Mesodermal cell (in vitro differentiated cells): ENCODE measurements around the gene EIF4G1.

Experiments
- H3K27ac ChIP-seq: 2 replicates; pipeline ENCODE4 v1.7.0; 2013; ENCODE audit warnings: mild to moderate bottlenecking, low read depth, low read length, moderate library complexity; ENCODE audit not compliant: severe bottlenecking
- H3K36me3 ChIP-seq: 2 replicates; pipeline ENCODE4 v1.7.1; 2013; ENCODE audit warnings: mild to moderate bottlenecking, low read length, moderate library complexity; ENCODE audit not compliant: control insufficient read depth, insufficient read depth
- H3K4me1 ChIP-seq: one replicate; pipeline ENCODE4 v1.7.1; 2013; ENCODE audit warnings: mild to moderate bottlenecking, low read length; ENCODE audit not compliant: insufficient read depth, control insufficient read depth, poor library complexity, severe bottlenecking
- H3K4me3 ChIP-seq: 2 replicates; pipeline ENCODE4 v1.7.0; 2013; ENCODE audit warnings: low read length, control low read depth, mild to moderate bottlenecking; ENCODE audit not compliant: insufficient read depth, poor library complexity, severe bottlenecking; ENCODE audit errors: extremely low read depth
- H3K9me3 ChIP-seq: 2 replicates; pipeline ENCODE4 v1.7.1; 2013; ENCODE audit warnings: mild to moderate bottlenecking, low read length, moderate library complexity; ENCODE audit not compliant: control insufficient read depth
- WGBS, 2 experiments: methylation state at CpG; one replicate each; pipeline ENCODE4 v1.1.5; 2013; ENCODE audit warnings: missing lambda C conversion rate in 2 of 2; ENCODE audit not compliant: insufficient coverage in 2 of 2; 5-methylcytosine and 5-hydroxymethylcytosine counted together

EIF4G1 gene

DNA sequence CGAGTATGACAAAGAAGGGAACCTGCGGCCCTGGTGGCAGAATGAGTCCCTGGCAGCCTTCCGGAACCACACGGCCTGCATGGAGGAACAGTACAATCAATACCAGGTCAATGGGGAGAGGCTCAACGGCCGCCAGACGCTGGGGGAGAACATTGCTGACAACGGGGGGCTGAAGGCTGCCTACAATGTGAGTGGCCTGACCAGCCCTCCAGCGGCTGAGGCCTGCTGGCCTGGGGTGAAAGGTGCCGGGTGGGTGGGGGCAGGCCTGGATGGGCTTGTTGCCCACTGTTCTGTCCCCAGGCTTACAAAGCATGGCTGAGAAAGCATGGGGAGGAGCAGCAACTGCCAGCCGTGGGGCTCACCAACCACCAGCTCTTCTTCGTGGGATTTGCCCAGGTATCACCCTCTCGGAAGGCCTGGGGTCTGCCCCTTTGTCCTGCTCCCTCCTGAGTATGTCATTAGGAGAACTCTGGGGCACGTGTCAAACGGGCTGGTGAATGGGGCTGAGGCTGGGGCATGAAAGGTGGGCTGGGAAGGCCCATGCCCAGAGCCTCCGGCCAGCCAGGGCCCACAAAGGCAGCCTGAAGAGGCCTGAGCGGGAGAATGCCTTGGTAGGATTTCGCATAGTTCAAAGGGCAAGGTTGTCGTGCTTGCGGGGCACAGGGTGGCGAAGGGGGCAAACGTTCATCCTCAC lies 23.2 kb upstream of the EIF4G1 start:
- H3K4me1 ChIP-seq: no peaks in the 10 kb centered on the region
- no peaks in the 10 kb centered on the region for H3K36me3 ChIP-seq
- H3K9me3 ChIP-seq: no peaks in the 10 kb centered on the region
- H3K4me3 ChIP-seq: no peak overlapping the region
- 87 to 90% methylated on average over 18 to 20 of the region's 22 CpGs for WGBS, 2 experiments
- H3K27ac ChIP-seq: no peak overlapping the region

GRCh38 chr3:184291738-184292445 lies 22.5 kb upstream of the EIF4G1 start:
- H3K4me1 ChIP-seq: no peaks in the 10 kb centered on the region
- H3K36me3 ChIP-seq: no peaks in the 10 kb centered on the region
- 93 to 97% methylated on average over 15 to 21 of the region's 21 CpGs for WGBS, 2 experiments
- no peaks in the 10 kb centered on the region for H3K9me3 ChIP-seq
- H3K27ac ChIP-seq: no peak overlapping the region
- H3K4me3 ChIP-seq: no peak overlapping the region

- no peak overlapping the region for H3K4me3 ChIP-seq
- H3K36me3 ChIP-seq: peaks cover 7% of the 10 kb centered on the region
- H3K4me1 ChIP-seq: peaks cover 4% of the 10 kb centered on the region
- WGBS, 2 experiments: 68 to 85% methylated on average over 2 to 3 of the region's 3 CpGs
- no peak overlapping the region for H3K27ac ChIP-seq
- no peaks in the 10 kb centered on the region for H3K9me3 ChIP-seq
Measured at GRCh38 chr3:184295771-184296170, 18.6 kb upstream of the EIF4G1 start.

GRCh38 chr3:184296616-184297015 lies 17.8 kb upstream of the EIF4G1 start:
- H3K27ac ChIP-seq: no peak overlapping the region
- no peak overlapping the region for H3K4me3 ChIP-seq
- no peaks in the 10 kb centered on the region for H3K9me3 ChIP-seq
- 75 to 98% methylated on average over 3 to 5 of the region's 7 CpGs for WGBS, 2 experiments
- peaks cover 16% of the 10 kb centered on the region for H3K36me3 ChIP-seq
- H3K4me1 ChIP-seq: peaks cover 11% of the 10 kb centered on the region

DNA sequence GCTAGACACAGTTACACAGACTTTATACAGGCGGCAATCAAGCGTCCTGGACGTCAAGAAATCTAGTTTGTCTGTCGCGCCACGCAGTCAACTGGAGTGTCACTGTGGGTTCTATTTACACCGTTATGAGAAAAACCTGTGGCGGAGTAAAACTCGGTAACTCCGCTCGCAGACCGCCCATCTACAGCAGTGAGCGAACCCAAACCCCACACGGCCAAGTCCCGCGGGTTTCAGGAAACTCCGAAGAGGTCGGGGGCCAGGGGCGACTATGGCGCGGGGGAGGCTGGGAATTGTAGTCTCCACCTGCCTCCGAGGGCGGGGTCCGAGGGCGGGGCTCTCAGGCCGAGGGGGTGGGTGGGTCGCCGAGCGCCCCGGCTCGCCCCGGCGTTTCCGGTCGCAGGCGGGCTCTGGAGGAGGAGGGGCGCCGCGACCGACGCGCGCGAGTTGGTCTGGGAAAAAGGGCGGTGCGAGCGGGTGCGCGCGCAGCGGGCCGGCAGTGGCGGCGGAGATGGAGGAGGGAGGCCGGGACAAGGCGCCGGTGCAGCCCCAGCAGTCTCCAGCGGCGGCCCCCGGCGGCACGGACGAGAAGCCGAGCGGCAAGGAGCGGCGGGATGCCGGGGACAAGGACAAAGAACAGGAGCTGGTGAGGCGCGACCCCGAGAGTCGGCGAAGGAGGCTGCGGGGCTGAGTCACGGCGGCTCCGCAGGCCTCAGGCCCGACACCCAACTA lies 15.5 kb upstream of the EIF4G1 start, which contains the start of gene PSMD2:
Gene PSMD2, plus strand, starts transcription at position 483 of the 729 bp plus-strand sequence. Its CDS starts 26 bp downstream, at position 509.
- peak within 1 kb of the TSS; percentile 80 for H3K27ac ChIP-seq
- 2 to 3% methylated on average over 36 to 71 of the region's 78 CpGs for WGBS, 2 experiments
- peaks cover 14% of the 10 kb centered on the region for H3K4me1 ChIP-seq
- peaks cover 39% of the 10 kb centered on the region for H3K36me3 ChIP-seq
- peak within 1 kb of the TSS; percentile 96 for H3K4me3 ChIP-seq
- H3K9me3 ChIP-seq: no peaks in the 10 kb centered on the region

DNA sequence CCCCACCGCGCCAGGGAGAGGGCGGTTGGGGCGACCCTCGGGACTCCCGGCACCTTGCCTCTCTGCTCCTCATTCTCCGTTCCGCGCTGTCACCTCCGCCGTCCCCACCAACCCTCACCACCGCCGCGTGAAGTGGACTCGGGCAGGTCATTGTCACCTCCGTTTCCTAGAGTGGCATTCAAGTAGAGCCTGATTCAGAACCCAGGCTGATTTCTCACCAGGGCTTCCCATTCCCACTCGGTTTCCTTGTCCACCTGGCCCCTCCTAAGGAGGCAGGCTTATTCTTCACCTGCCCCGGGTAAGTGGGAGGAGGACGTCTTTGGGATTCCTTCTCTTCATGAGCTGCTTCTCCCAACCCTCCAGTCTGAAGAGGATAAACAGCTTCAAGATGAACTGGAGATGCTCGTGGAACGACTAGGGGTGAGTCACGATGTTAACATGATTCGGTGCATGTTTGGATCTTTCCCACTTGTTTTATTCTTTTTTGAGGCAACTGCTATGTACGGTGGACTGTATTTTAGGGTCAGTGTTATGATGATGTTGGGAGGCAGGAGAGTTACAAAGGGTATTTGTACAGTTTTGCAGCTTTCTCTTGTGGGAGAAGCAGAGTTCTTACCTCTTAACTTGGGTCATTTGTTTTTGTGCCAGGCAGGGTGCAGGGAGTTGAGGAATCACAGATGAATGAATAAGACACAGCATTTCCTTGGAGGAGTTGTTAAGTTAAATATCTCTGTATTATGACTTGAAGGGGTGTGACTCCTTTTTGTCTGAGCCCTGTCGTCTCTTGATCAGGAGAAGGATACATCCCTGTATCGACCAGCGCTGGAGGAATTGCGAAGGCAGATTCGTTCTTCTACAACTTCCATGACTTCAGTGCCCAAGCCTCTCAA lies 14.7 kb upstream of the EIF4G1 start:
- 9 to 15% methylated on average over 16 to 28 of the region's 29 CpGs for WGBS, 2 experiments
- H3K4me1 ChIP-seq: peaks cover 14% of the 10 kb centered on the region
- H3K9me3 ChIP-seq: no peaks in the 10 kb centered on the region
- peak overlapping the region; percentile 76 for H3K27ac ChIP-seq
- peaks cover 47% of the 10 kb centered on the region for H3K36me3 ChIP-seq
- H3K4me3 ChIP-seq: peak overlapping the region; percentile 96

- 86 to 100% methylated on average over 1 to 2 of the region's 3 CpGs for WGBS, 2 experiments
- Histone ChIP-seq H3K4me1 (peaks cover 14% of the 10 kb centered on the region), H3K4me3 (peak overlapping the region; percentile 96), H3K27ac (peak overlapping the region; percentile 76), H3K36me3 (peaks cover 53% of the 10 kb centered on the region), H3K9me3 (no peaks in the 10 kb centered on the region)
Measured at GRCh38 chr3:184300378-184300720, 14.1 kb upstream of the EIF4G1 start.

DNA sequence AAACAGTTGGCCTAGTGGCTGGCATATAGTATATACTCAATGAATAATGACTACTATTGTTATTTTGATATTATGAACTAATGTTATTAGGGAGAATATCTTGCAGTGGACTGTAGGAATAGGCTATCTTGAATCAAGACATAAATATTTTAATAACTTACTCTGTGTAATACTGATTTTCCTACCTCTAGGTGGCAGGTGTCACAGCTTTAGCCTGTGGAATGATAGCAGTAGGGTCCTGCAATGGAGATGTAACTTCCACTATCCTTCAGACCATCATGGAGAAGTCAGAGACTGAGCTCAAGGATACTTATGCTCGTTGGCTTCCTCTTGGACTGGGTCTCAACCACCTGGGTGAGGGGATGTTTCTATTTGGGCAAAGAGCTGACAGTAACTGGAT lies 8.8 kb upstream of the EIF4G1 start:
- 83% methylated on average over 1 of the region's 1 CpG; no CpG with 5 or more reads in 1 of the 2 experiments for WGBS, 2 experiments
- H3K4me1 ChIP-seq: peaks cover 12% of the 10 kb centered on the region
- H3K4me3 ChIP-seq: no peak overlapping the region
- H3K36me3 ChIP-seq: peaks cover 93% of the 10 kb centered on the region
- no peak overlapping the region for H3K27ac ChIP-seq
- no peaks in the 10 kb centered on the region for H3K9me3 ChIP-seq

DNA sequence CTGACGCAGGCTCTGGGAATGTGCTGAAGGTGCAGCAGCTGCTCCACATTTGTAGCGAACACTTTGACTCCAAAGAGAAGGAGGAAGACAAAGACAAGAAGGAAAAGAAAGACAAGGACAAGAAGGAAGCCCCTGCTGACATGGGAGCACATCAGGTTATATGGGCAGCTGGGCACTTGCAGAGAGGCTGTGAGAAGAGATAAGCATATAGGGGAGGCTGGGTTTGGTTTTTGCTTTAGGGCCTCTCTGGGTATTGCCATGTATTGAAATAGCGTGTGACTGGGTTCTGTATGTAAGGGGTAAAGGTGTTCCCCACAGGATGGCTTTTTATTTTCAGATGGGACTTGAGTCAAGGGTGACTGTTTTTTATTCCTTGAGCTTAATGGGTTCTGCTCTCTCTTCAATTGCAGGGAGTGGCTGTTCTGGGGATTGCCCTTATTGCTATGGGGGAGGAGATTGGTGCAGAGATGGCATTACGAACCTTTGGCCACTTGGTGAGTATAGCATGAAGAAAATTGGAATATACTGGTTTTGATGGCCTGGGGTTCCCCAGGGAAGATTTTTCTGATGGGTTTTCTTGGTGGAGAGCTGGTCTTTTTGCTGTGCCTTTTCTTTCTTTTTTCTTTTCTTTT lies 7.9 kb upstream of the EIF4G1 start:
- peaks cover 84% of the 10 kb centered on the region for H3K36me3 ChIP-seq
- no peaks in the 10 kb centered on the region for H3K9me3 ChIP-seq
- H3K4me3 ChIP-seq: no peak overlapping the region
- peaks cover 5% of the 10 kb centered on the region for H3K4me1 ChIP-seq
- no peak overlapping the region for H3K27ac ChIP-seq
- WGBS, 2 experiments: 96% methylated on average over 3 to 4 of the region's 4 CpGs

GRCh38 chr3:184307915-184308314 lies 6.5 kb upstream of the EIF4G1 start:
- Histone ChIP-seq H3K4me1 (no peaks in the 10 kb centered on the region), H3K36me3 (peaks cover 70% of the 10 kb centered on the region), H3K9me3 (no peaks in the 10 kb centered on the region), H3K4me3 (no peak overlapping the region), H3K27ac (no peak overlapping the region)
- WGBS, 2 experiments: 96 to 97% methylated on average over 9 of the region's 9 CpGs
